SJSA1 (cell line): ENCODE measurements around the gene HSP90AB1. TPM values are rescaled to one million over a fixed set of nuclear protein-coding genes. Genes with fewer than 3 reads are reported as not detected.

ENCODE experiments used
- DNase-seq, 2 experiments: peaks; one replicate each; pipeline ENCODE4 v3.0.0-alpha.2; 2015 to 2020; ENCODE audit warnings: low spot score in 2 of 2, low read depth in 1 of 2
- H3K27ac ChIP-seq: fragments of 250-450 bp; sonication (Bioruptor Pico); 2 replicates; pipeline ENCODE4 v1.5.1; 2020; ENCODE audit warnings: mild to moderate bottlenecking, moderate library complexity
- H3K27me3 ChIP-seq: fragments of 250-450 bp; sonication (Bioruptor Pico); replicated peaks from 2 replicates; pipeline ENCODE4 v1.5.1; 2020; ENCODE audit warnings: mild to moderate bottlenecking, moderate library complexity
- H3K36me3 ChIP-seq: fragments of 250-450 bp; sonication (Bioruptor Pico); 2 replicates; pipeline ENCODE4 v1.5.1; 2020; ENCODE audit warnings: mild to moderate bottlenecking
- H3K4me1 ChIP-seq: fragments of 250-450 bp; sonication (Bioruptor Pico); replicated peaks from 2 replicates; pipeline ENCODE4 v1.6.1; 2021; ENCODE audit warnings: mild to moderate bottlenecking
- H3K4me3 ChIP-seq: fragments of 250-450 bp; sonication (Bioruptor Pico); 2 replicates; pipeline ENCODE4 v1.5.1; 2020; ENCODE audit warnings: mild to moderate bottlenecking
- H3K9me3 ChIP-seq: fragments of 250-450 bp; sonication (Bioruptor Pico); replicated peaks from 2 replicates; pipeline ENCODE4 v1.5.1; 2020; ENCODE audit warnings: mild to moderate bottlenecking
- total RNA-seq: library from RNA; depleted of rRNA; stranded (reverse); fragments of >200 nt; shearing (Covaris generic); gene quantifications from 2 replicates; pipeline ENCODE4 v1.2.3, GENCODE V29; 2014

HSP90AB1 gene
- total RNA-seq, 1 experiment from 2014 or later: 1,548 TPM

- no peak overlapping the region for H3K27ac ChIP-seq
- peaks cover 9% of the 10 kb centered on the region for H3K27me3 ChIP-seq
- peaks cover 10% of the 10 kb centered on the region for H3K4me1 ChIP-seq
- DNase-seq: no peak
- H3K36me3 ChIP-seq: no peaks in the 10 kb centered on the region
- H3K9me3 ChIP-seq: no peaks in the 10 kb centered on the region
- H3K4me3 ChIP-seq: no peak overlapping the region
Measured at GRCh38 chr6:44275749-44276648, 29.1 kb downstream of the HSP90AB1 start.

DNA sequence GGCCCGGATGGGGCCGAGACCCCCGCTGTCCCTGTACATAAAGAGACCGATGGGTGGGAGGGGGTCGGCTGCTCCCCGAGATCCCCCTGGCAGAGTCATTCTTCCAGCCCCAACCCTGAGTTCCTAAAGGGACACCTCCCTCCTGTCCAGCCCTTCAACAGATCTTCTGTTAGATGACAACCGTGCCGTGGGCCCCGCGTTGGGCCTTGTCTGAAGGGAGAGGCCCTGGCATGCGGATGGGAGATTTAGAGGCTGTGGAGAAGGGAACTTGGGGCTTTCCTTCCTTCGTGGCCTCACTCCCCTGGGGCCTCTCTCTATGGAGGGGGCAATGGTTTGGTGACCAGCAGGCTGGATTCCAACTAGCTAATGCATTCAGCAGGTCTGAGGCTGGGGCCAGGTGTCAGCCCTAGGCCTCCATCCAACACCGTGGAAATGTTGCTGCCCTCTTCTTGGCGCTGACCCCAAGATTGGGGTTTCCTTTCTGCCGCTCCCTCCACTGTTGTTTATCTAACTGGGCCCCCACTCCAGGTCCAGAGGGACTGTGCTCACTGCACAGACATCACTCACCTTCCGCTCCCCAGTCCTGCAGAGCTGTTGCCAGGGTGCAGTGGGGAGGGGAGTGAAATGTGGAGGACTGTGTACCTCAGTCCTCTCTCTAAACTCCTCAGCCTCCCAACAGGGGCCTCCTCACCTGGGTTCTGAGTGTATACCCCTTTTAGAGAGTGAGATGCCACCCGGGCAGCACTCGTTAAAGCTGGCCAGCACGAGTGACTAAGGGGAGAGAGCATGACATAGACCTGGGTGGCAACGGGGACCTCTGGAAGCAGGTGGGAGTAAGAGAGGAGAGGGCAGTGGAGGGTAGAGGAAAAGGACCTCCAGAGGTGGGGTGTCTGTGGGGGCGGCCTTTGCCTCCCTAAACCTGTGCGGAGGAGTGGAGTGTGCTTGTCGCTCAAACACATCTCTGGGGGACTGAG lies 30.1 kb downstream of the HSP90AB1 start:
- no peak for DNase-seq

GRCh38 chr6:44277763-44278162 lies 30.9 kb downstream of the HSP90AB1 start:
- H3K36me3 ChIP-seq: no peaks in the 10 kb centered on the region
- peaks cover 4% of the 10 kb centered on the region for H3K27me3 ChIP-seq
- H3K4me1 ChIP-seq: peaks cover 10% of the 10 kb centered on the region
- DNase-seq: no peak
- no peaks in the 10 kb centered on the region for H3K9me3 ChIP-seq
- H3K4me3 ChIP-seq: no peak overlapping the region
- H3K27ac ChIP-seq: no peak overlapping the region

More for the DNA sequence above, 30.1 kb downstream of the HSP90AB1 start:
- H3K27me3 ChIP-seq: peaks cover 4% of the 10 kb centered on the region
- H3K4me3 ChIP-seq: no peak overlapping the region
- peaks cover 10% of the 10 kb centered on the region for H3K4me1 ChIP-seq
- no peaks in the 10 kb centered on the region for H3K36me3 ChIP-seq
- H3K9me3 ChIP-seq: no peaks in the 10 kb centered on the region
- no peak overlapping the region for H3K27ac ChIP-seq

DNA sequence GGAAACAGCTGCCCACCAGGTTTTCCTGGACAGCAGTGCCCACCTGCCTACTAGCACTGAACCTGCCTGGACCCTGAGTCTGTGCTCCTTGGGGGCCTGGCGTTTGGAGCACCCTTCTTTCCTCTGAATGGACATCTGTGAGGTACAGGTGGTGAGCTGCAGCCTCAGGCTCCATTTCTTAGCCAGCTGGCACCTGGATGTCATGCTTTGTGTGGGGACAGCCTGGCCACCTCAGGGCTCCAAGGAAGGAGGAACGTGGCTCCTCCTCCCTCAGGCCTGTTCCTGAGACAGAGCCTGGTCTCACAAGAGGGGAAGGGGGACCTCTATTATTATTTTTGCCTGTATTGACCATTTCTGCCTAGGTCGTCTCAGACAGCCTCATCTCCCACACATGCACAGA lies 31.4 kb downstream of the HSP90AB1 start:
- Histone ChIP-seq H3K4me3 (no peak overlapping the region), H3K27ac (no peak overlapping the region), H3K9me3 (no peaks in the 10 kb centered on the region), H3K36me3 (no peaks in the 10 kb centered on the region), H3K27me3 (peaks cover 4% of the 10 kb centered on the region), H3K4me1 (peaks cover 10% of the 10 kb centered on the region)
- no peak for DNase-seq

DNA sequence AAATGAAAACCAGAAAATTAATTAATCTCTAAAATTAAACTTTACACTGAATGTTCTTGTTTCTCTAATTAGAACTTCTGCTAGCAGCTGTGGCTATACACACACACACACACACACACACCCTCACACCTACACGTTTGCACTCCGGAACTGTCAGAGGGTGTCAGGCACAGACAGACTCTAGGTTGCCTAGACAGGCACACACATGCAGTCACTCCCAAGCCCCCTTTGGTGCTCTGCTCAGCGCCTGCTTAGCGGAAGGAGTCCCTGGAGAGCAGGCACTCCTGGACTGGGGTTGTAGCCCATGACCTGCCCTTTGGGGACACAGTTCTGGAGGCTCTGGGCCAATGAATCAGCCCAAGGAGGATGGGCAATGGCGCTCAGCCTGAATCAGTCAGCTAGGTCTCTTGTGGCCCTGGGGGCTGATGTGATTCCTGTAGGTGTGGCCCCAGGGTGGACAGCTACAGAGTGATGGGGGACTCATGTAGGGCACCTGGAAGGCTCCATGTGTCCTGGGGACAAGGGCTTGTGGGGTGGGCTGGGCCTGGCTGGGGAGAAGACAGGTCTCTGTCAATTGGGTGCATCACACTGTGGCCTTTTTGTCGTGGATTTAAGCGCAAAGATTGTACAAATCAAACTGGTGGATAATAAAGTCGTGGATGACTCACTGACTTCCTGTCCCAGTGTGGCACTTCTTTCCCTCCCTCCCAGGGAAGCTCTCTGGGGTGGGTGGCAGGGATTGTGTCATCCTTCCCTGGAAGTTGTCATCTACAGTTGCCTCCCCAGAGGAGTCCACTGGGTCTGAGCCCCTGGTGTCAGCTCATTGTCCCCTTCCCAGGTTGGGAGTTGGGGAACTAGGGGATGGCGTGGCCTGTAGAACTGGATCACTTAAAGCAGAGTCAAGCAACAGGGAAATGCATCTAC lies 32.1 kb downstream of the HSP90AB1 start:
- Histone ChIP-seq H3K27ac (no peak overlapping the region), H3K4me1 (peaks cover 10% of the 10 kb centered on the region), H3K27me3 (peaks cover 4% of the 10 kb centered on the region), H3K4me3 (no peak overlapping the region), H3K36me3 (no peaks in the 10 kb centered on the region), H3K9me3 (no peaks in the 10 kb centered on the region)
- DNase-seq: peak in 1 of 2 experiments; percentile 31

DNA sequence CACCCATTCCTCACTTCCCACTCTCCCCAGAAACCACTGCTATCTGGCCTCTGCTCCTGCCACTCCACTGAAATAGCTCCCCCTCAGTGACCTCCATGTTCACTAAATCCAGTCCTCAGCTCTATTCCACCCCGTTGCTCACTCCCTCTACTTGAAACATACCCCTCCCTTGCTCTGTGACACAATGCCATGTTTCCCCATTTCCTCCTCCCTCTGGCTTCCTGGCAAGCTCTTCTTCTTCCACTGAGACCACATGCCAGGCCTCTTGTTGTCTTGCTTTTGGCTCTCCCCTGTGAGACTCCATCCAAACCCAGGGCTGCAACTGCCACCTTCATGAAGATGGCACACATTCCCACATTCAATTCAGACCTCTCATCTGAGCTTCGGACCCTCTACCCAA lies 37.2 kb downstream of the HSP90AB1 start:
- Histone ChIP-seq H3K27me3 (peaks cover 13% of the 10 kb centered on the region), H3K36me3 (no peaks in the 10 kb centered on the region), H3K9me3 (no peaks in the 10 kb centered on the region), H3K4me3 (no peak overlapping the region), H3K4me1 (peaks cover 5% of the 10 kb centered on the region), H3K27ac (no peak overlapping the region)
- no peak for DNase-seq

- DNase-seq: no peak
- no peaks in the 10 kb centered on the region for H3K36me3 ChIP-seq
- no peak overlapping the region for H3K4me3 ChIP-seq
- H3K27me3 ChIP-seq: peaks cover 19% of the 10 kb centered on the region
- H3K4me1 ChIP-seq: no peaks in the 10 kb centered on the region
- no peak overlapping the region for H3K27ac ChIP-seq
- H3K9me3 ChIP-seq: no peaks in the 10 kb centered on the region
Measured at GRCh38 chr6:44284867-44285266, 38.0 kb downstream of the HSP90AB1 start.

DNA sequence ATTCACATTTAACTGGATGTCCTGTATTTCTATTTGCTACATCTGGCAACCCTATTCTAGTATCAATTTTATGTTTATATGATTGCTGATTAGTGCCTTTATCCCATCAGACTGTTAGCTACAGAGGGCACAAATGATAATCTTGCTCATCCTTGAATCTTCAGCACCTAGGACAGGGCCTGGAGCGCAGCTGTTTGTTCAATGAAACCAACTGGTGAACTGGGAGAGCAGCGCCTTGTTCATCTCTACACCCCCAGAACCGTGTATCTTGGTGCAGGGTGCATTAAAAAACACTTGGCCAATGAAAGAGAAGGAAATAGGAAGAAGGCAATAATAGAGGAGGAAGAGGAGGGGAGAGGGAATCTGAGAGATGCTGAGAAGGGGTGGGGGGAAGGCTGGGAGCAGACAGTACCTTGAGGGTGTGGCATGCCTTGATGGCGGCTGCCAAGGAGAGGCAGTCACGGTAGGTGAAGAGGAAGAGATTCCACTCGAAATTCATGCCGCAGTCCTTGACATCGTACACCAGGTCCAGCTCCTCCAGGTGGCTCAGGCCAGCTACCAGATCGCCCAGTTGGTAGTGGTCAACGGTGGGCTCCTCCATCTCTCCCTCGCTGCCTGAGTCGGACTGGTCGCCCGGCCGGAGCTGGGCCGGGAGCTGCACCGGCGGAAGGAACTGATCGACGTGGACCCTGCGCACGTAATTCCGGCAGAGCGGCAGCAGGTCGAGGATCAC lies 38.8 kb downstream of the HSP90AB1 start:
- Histone ChIP-seq H3K4me3 (no peak overlapping the region), H3K27ac (no peak overlapping the region), H3K9me3 (no peaks in the 10 kb centered on the region), H3K27me3 (peaks cover 28% of the 10 kb centered on the region), H3K36me3 (no peaks in the 10 kb centered on the region), H3K4me1 (no peaks in the 10 kb centered on the region)
- DNase-seq: no peak

- Histone ChIP-seq H3K27ac (no peak overlapping the region), H3K4me1 (no peaks in the 10 kb centered on the region), H3K4me3 (no peak overlapping the region), H3K36me3 (no peaks in the 10 kb centered on the region), H3K9me3 (no peaks in the 10 kb centered on the region), H3K27me3 (peaks cover 29% of the 10 kb centered on the region)
- DNase-seq: no peak
Measured at GRCh38 chr6:44286285-44286565, 39.3 kb downstream of the HSP90AB1 start.

- no peak overlapping the region for H3K27ac ChIP-seq
- H3K9me3 ChIP-seq: no peaks in the 10 kb centered on the region
- H3K4me1 ChIP-seq: no peaks in the 10 kb centered on the region
- peaks cover 34% of the 10 kb centered on the region for H3K27me3 ChIP-seq
- no peak for DNase-seq
- H3K36me3 ChIP-seq: no peaks in the 10 kb centered on the region
- H3K4me3 ChIP-seq: no peak overlapping the region
Measured at GRCh38 chr6:44286747-44287146, 39.8 kb downstream of the HSP90AB1 start.

DNA sequence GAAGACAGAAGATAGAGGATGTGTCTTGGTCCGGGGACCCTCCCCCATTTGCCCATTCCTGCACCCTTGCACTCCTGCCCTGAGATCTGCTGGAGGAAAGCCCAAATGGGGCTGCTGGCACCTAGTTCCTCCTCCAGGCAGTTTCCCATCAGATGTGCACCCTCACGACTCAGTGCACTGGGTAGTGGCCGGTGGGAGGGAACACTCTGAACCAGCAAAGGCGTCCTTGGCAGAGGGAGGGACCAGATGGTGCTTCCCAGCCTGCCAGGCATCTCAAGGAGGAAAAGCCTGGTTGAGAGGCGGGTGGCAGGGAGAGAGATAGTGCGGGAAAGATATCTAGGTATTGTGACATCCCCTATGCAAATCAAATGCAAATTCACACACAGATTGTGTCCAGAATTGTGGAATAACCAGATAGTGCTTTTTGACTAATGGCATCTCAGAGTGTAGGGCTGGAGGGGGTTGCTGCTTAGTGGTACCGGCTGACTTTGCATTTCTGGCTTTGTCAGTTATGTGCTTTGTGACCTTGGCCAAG lies 42.9 kb downstream of the HSP90AB1 start:
- H3K27me3 ChIP-seq: peaks cover 48% of the 10 kb centered on the region

GRCh38 chr6:44291841-44292240 lies 44.9 kb downstream of the HSP90AB1 start:
- Histone ChIP-seq H3K9me3 (no peaks in the 10 kb centered on the region), H3K4me3 (no peak overlapping the region), H3K4me1 (no peaks in the 10 kb centered on the region), H3K27me3 (peaks cover 66% of the 10 kb centered on the region), H3K27ac (no peak overlapping the region), H3K36me3 (no peaks in the 10 kb centered on the region)
- no peak for DNase-seq

More for the DNA sequence above, 42.9 kb downstream of the HSP90AB1 start:
- Histone ChIP-seq H3K9me3 (no peaks in the 10 kb centered on the region), H3K4me3 (no peak overlapping the region), H3K4me1 (no peaks in the 10 kb centered on the region), H3K36me3 (no peaks in the 10 kb centered on the region), H3K27ac (no peak overlapping the region)
- no peak for DNase-seq
